Body of pancreas (tissue), 4 donors: ENCODE results near the gene KLF16.

ENCODE experiments used
- CTCF ChIP-seq, 7 experiments: fragments of 450-650 bp in 4 of 7; fragments of 200-600 bp in 3 of 7; sonication (generic) in 3 of 7; IDR thresholded peaks; one replicate each; pipeline ENCODE4 v1.5.1; 2016 to 2019; ENCODE audit warnings: antibody characterized with exemption in 7 of 7
- POLR2A ChIP-seq, 3 donors: fragments of 450-650 bp; IDR thresholded peaks; one replicate each; pipeline ENCODE4 v1.6.1; 2016; ENCODE audit warnings: antibody characterized with exemption in 3 of 3, mild to moderate bottlenecking in 2 of 3

GRCh38 chr19:1830978-1831377, 32.4 kb downstream of the KLF16 start:
- no peak for TF ChIP-seq POLR2A (IDR thresholded peaks at IDR 0.05)
- no peak for TF ChIP-seq CTCF (IDR thresholded peaks at IDR 0.05)
